H9 (cell line): Measurements from ENCODE around the gene ZSCAN18. TPM values are rescaled to one million over a fixed set of nuclear protein-coding genes. Genes with fewer than 3 reads are reported as not detected.

Experiments used
- DNase-seq: peaks from one replicate; pipeline ENCODE4 v3.0.0-alpha.2; 2017
- H2AFZ ChIP-seq: one replicate; pipeline ENCODE4 v1.6.1; 2013; ENCODE audit warnings: mild to moderate bottlenecking, low read length, control low read depth, moderate library complexity
- H2AK5ac ChIP-seq: 2 replicates; pipeline ENCODE4 v1.6.1; 2013; ENCODE audit warnings: low read length, control low read depth, mixed read lengths; ENCODE audit not compliant: insufficient read length
- H2BK120ac ChIP-seq: one replicate; pipeline ENCODE4 v1.6.1; 2013; ENCODE audit warnings: low read depth, mild to moderate bottlenecking, low read length, control low read depth, inconsistent platforms; ENCODE audit not compliant: poor library complexity, severe bottlenecking
- H2BK12ac ChIP-seq: 2 replicates; pipeline ENCODE4 v1.6.1; 2013; ENCODE audit warnings: low read length, control low read depth, mixed read lengths, low read depth; ENCODE audit not compliant: insufficient read length
- H2BK15ac ChIP-seq: 2 replicates; pipeline ENCODE4 v1.6.1; 2013; ENCODE audit warnings: low read depth, low read length, control low read depth
- H2BK20ac ChIP-seq: one replicate; pipeline ENCODE4 v1.6.1; 2013; ENCODE audit warnings: low read depth, mild to moderate bottlenecking, low read length, control low read depth, inconsistent platforms; ENCODE audit not compliant: poor library complexity, severe bottlenecking
- H2BK5ac ChIP-seq: 2 replicates; pipeline ENCODE4 v1.6.1; 2013; ENCODE audit warnings: low read length, control low read depth, mixed read lengths; ENCODE audit not compliant: insufficient read length
- H3K14ac ChIP-seq: 2 replicates; pipeline ENCODE4 v1.6.1; 2013; ENCODE audit warnings: low read length, control low read depth; ENCODE audit not compliant: insufficient read depth
- H3K18ac ChIP-seq: 2 replicates; pipeline ENCODE4 v1.6.1; 2013; ENCODE audit warnings: low read depth, mild to moderate bottlenecking, mixed read lengths, low read length, control low read depth; ENCODE audit not compliant: insufficient read length
- H3K23ac ChIP-seq: 2 replicates; pipeline ENCODE4 v1.6.1; 2013; ENCODE audit warnings: low read length, control low read depth, mixed read lengths, low read depth; ENCODE audit not compliant: insufficient read length
- H3K23me2 ChIP-seq: 2 replicates; pipeline ENCODE4 v1.6.1; 2013; ENCODE audit warnings: low read depth, mild to moderate bottlenecking, mixed read lengths, low read length, control low read depth; ENCODE audit not compliant: insufficient read length, poor library complexity, severe bottlenecking
- H3K27ac ChIP-seq: 2 replicates; pipeline ENCODE4 v1.5.1; 2013; ENCODE audit warnings: low read length, control low read depth, mixed read lengths, low read depth; ENCODE audit not compliant: insufficient read length
- H3K27me3 ChIP-seq: 2 replicates; pipeline ENCODE4 v1.6.1; 2013; ENCODE audit warnings: low read length, control low read depth, inconsistent platforms; ENCODE audit not compliant: insufficient read depth
- H3K4ac ChIP-seq: 2 replicates; pipeline ENCODE4 v1.6.1; 2013; ENCODE audit warnings: low read depth, mild to moderate bottlenecking, control low read depth, inconsistent platforms, low read length, moderate library complexity
- H3K4me1 ChIP-seq: 2 replicates; pipeline ENCODE4 v1.6.1; 2013; ENCODE audit warnings: low read length, control low read depth, inconsistent platforms; ENCODE audit not compliant: insufficient read depth
- H3K4me2 ChIP-seq: 2 replicates; pipeline ENCODE4 v1.6.1; 2013; ENCODE audit warnings: low read length, control low read depth, mixed read lengths; ENCODE audit not compliant: insufficient read length, insufficient read depth
- H3K56ac ChIP-seq: 2 replicates; pipeline ENCODE4 v1.6.1; 2013; ENCODE audit warnings: low read depth, mild to moderate bottlenecking, mixed read lengths, low read length, control low read depth; ENCODE audit not compliant: insufficient read length
- H3K79me1 ChIP-seq: 2 replicates; pipeline ENCODE4 v1.6.1; 2013; ENCODE audit warnings: low read depth, mild to moderate bottlenecking, moderate library complexity, low read length, control low read depth, inconsistent platforms; ENCODE audit not compliant: insufficient read depth, poor library complexity, severe bottlenecking
- H3K79me2 ChIP-seq: 2 replicates; pipeline ENCODE4 v1.6.1; 2013; ENCODE audit warnings: low read length, control low read depth, inconsistent platforms; ENCODE audit not compliant: insufficient read depth
- H3K9ac ChIP-seq: 2 replicates; pipeline ENCODE4 v1.6.1; 2013; ENCODE audit warnings: low read length, control low read depth, mixed read lengths; ENCODE audit not compliant: insufficient read length; ENCODE audit errors: extremely low read depth
- H3K9me3 ChIP-seq: one replicate; pipeline ENCODE4 v1.6.1; 2013; ENCODE audit warnings: low read depth, low read length, inconsistent platforms; ENCODE audit not compliant: control insufficient read depth
- H3T11ph ChIP-seq: one replicate; pipeline ENCODE4 v1.6.1; 2013; ENCODE audit warnings: mild to moderate bottlenecking, low read length, control low read depth, inconsistent platforms
- H4K20me1 ChIP-seq: one replicate; pipeline ENCODE4 v1.6.1; 2013; ENCODE audit not compliant: control insufficient read depth, insufficient read length, insufficient read depth
- H4K5ac ChIP-seq: 2 replicates; pipeline ENCODE4 v1.6.1; 2013; ENCODE audit warnings: low read depth, mild to moderate bottlenecking, mixed read lengths, low read length, control low read depth; ENCODE audit not compliant: insufficient read length
- H4K8ac ChIP-seq: replicated peaks from 2 replicates; pipeline ENCODE4 v1.6.1; 2013; ENCODE audit warnings: low read length, control low read depth, mixed read lengths, low read depth; ENCODE audit not compliant: insufficient read length
- H4K91ac ChIP-seq: 2 replicates; pipeline ENCODE4 v1.6.1; 2013; ENCODE audit warnings: low read depth, mild to moderate bottlenecking, moderate library complexity, mixed read lengths, low read length, control low read depth; ENCODE audit not compliant: insufficient read length
- H3K27ac Mint-ChIP-seq, 3 experiments: 2 replicates in 2 of 3; 3 replicates in 1 of 3; pipeline ENCODE4 v1.8.0; 2020 to 2021; ENCODE audit warnings: mixed read lengths in 3 of 3, mild to moderate bottlenecking in 1 of 3, moderate library complexity in 1 of 3
- H3K27me3 Mint-ChIP-seq: 2 replicates; pipeline ENCODE4 v1.8.0; 2021; ENCODE audit warnings: low read depth, mild to moderate bottlenecking, moderate library complexity, mixed read lengths
- H3K36me3 Mint-ChIP-seq, 3 experiments: 2 replicates in 2 of 3; 3 replicates in 1 of 3; pipeline ENCODE4 v1.8.0; 2020 to 2021; ENCODE audit warnings: low read depth in 3 of 3, mixed read lengths in 3 of 3; ENCODE audit not compliant: insufficient read depth in 1 of 3
- H3K4me1 Mint-ChIP-seq, 2 experiments: 2 replicates each; pipeline ENCODE4 v1.8.0; 2020; ENCODE audit warnings: mixed read lengths in 2 of 2
- H3K4me3 Mint-ChIP-seq, 2 experiments: 2 replicates in 1 of 2; 3 replicates in 1 of 2; pipeline ENCODE4 v1.8.0; 2020 to 2021; ENCODE audit warnings: mild to moderate bottlenecking in 2 of 2, mixed read lengths in 2 of 2, moderate library complexity in 1 of 2
- H3K9me3 Mint-ChIP-seq, 2 experiments: 2 replicates in 1 of 2; 3 replicates in 1 of 2; pipeline ENCODE4 v1.8.0; 2020; ENCODE audit warnings: mild to moderate bottlenecking in 2 of 2, mixed read lengths in 2 of 2, moderate library complexity in 1 of 2
- whole genome bisulfite sequencing: extraction: QIAGEN DNeasy Blood & Tissue Kit; methylation state at CpG from one replicate; pipeline ENCODE4 v1.1.7; 2013; ENCODE audit warnings: missing lambda C conversion rate, low lambda C conversion rate, mixed read lengths; ENCODE audit not compliant: insufficient read length; ENCODE audit errors: extremely low coverage; 5-methylcytosine and 5-hydroxymethylcytosine counted together
- total RNA-seq: library from RNA; stranded (reverse); gene quantifications from 2 replicates; pipeline ENCODE4 v1.2.1, GENCODE V29; 2021
- TF ChIP-seq, protein P1 (sequence below): fragments of 200-600 bp; sonication (generic); conservative IDR thresholded peaks from 3 replicates; pipeline ENCODE4 v1.8.0; 2021; ENCODE audit warnings: antibody characterized with exemption, mild to moderate bottlenecking

ZSCAN18 gene
- total RNA-seq, 1 experiment from 2014 or later: 40.1 TPM

GRCh38 chr19:58059003-58059670 lies 38.9 kb downstream of the ZSCAN18 start, which contains the start of gene ZNF135:
Gene ZNF135, plus strand, starts transcription at chr19:58059282. Its CDS starts 721 bp downstream, at chr19:58060003.
- peak within 1 kb of the TSS; percentile 42 for H3K27ac ChIP-seq
- DNase-seq: peak; percentile 92
- no peak within 1 kb of the TSS for H4K8ac ChIP-seq
- H4K20me1 ChIP-seq: no peaks in the 10 kb centered on the region
- H3K36me3 Mint-ChIP-seq: peaks cover 29 to 45% (median 35%) of the 10 kb centered on the region in 3 experiments
- TF ChIP-seq, protein P1, sequence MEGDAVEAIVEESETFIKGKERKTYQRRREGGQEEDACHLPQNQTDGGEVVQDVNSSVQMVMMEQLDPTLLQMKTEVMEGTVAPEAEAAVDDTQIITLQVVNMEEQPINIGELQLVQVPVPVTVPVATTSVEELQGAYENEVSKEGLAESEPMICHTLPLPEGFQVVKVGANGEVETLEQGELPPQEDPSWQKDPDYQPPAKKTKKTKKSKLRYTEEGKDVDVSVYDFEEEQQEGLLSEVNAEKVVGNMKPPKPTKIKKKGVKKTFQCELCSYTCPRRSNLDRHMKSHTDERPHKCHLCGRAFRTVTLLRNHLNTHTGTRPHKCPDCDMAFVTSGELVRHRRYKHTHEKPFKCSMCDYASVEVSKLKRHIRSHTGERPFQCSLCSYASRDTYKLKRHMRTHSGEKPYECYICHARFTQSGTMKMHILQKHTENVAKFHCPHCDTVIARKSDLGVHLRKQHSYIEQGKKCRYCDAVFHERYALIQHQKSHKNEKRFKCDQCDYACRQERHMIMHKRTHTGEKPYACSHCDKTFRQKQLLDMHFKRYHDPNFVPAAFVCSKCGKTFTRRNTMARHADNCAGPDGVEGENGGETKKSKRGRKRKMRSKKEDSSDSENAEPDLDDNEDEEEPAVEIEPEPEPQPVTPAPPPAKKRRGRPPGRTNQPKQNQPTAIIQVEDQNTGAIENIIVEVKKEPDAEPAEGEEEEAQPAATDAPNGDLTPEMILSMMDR: no peak
- no peaks in the 10 kb centered on the region for H3K79me2 ChIP-seq
- H3K79me1 ChIP-seq: no peaks in the 10 kb centered on the region
- H3K14ac ChIP-seq: peak within 1 kb of the TSS; percentile 98
- peaks cover 61 to 68% of the 10 kb centered on the region in 2 experiments for H3K9me3 Mint-ChIP-seq
- H2AFZ ChIP-seq: no peak within 1 kb of the TSS
- peak within 1 kb of the TSS; percentile 83 for H2BK120ac ChIP-seq
- H3K27me3 Mint-ChIP-seq: peaks cover 15% of the 10 kb centered on the region
- H2BK15ac ChIP-seq: no peak within 1 kb of the TSS
- no peak within 1 kb of the TSS for H3K23ac ChIP-seq
- H3K4me1 Mint-ChIP-seq: peaks cover 10 to 20% of the 10 kb centered on the region in 2 experiments
- no CpG with 5 or more reads among the region's 62 CpGs for WGBS
- no peak within 1 kb of the TSS; the same call in 1 of the 2 replicates for H3K4ac ChIP-seq
- peak within 1 kb of the TSS; percentile 94 for H3K18ac ChIP-seq
- H3K4me2 ChIP-seq: peak within 1 kb of the TSS; percentile 45
- no peak within 1 kb of the TSS for H2BK20ac ChIP-seq
- H2BK5ac ChIP-seq: no peak within 1 kb of the TSS
- peak within 1 kb of the TSS; percentile 30 for H3T11ph ChIP-seq
- no peak within 1 kb of the TSS for H4K91ac ChIP-seq
- peaks cover 3% of the 10 kb centered on the region for H3K23me2 ChIP-seq
- H2BK12ac ChIP-seq: peak within 1 kb of the TSS; percentile 13
- H2AK5ac ChIP-seq: no peak within 1 kb of the TSS
- H3K56ac ChIP-seq: no peak within 1 kb of the TSS
- no peaks in the 10 kb centered on the region for H3K9me3 ChIP-seq
- peak within 1 kb of the TSS; percentile 73 to 74 for H3K4me3 Mint-ChIP-seq
- peak within 1 kb of the TSS; percentile 94 to 98 (median 96) for H3K27ac Mint-ChIP-seq
- peak within 1 kb of the TSS; percentile 82 for H4K5ac ChIP-seq
- H3K4me1 ChIP-seq: peaks cover 4% of the 10 kb centered on the region; the same call in 1 of the 2 replicates
- H3K9ac ChIP-seq: peak within 1 kb of the TSS; percentile 70
- H3K27me3 ChIP-seq: no peaks in the 10 kb centered on the region
